Retinal pigment epithelial cell (primary cell): ENCODE results near the gene CPEB4.

Experiments
- DNase-seq: peaks from one replicate; pipeline ENCODE4 v3.0.0-alpha.2; 2010; ENCODE audit warnings: low read depth
- H3K4me3 ChIP-seq: 2 replicates; pipeline ENCODE4 v1.5.1; 2011; ENCODE audit warnings: mild to moderate bottlenecking, low read length, control low read depth, moderate library complexity
- TF ChIP-seq, protein P1 (sequence below): conservative IDR thresholded peaks from 2 replicates; pipeline ENCODE4 v1.5.1; 2011; ENCODE audit warnings: low read depth, low read length, control low read depth, inconsistent platforms

Gene CPEB4

GRCh38 chr5:173885475-173886010, 2.6 kb upstream of the CPEB4 start:
- no peak overlapping the region for H3K4me3 ChIP-seq
- TF ChIP-seq, protein P1, sequence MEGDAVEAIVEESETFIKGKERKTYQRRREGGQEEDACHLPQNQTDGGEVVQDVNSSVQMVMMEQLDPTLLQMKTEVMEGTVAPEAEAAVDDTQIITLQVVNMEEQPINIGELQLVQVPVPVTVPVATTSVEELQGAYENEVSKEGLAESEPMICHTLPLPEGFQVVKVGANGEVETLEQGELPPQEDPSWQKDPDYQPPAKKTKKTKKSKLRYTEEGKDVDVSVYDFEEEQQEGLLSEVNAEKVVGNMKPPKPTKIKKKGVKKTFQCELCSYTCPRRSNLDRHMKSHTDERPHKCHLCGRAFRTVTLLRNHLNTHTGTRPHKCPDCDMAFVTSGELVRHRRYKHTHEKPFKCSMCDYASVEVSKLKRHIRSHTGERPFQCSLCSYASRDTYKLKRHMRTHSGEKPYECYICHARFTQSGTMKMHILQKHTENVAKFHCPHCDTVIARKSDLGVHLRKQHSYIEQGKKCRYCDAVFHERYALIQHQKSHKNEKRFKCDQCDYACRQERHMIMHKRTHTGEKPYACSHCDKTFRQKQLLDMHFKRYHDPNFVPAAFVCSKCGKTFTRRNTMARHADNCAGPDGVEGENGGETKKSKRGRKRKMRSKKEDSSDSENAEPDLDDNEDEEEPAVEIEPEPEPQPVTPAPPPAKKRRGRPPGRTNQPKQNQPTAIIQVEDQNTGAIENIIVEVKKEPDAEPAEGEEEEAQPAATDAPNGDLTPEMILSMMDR: no peak
- no peak for DNase-seq

GRCh38 chr5:173886150-173886549, 2.0 kb upstream of the CPEB4 start:
- TF ChIP-seq, protein P1: no peak
- H3K4me3 ChIP-seq: no peak overlapping the region
- DNase-seq: no peak

DNA sequence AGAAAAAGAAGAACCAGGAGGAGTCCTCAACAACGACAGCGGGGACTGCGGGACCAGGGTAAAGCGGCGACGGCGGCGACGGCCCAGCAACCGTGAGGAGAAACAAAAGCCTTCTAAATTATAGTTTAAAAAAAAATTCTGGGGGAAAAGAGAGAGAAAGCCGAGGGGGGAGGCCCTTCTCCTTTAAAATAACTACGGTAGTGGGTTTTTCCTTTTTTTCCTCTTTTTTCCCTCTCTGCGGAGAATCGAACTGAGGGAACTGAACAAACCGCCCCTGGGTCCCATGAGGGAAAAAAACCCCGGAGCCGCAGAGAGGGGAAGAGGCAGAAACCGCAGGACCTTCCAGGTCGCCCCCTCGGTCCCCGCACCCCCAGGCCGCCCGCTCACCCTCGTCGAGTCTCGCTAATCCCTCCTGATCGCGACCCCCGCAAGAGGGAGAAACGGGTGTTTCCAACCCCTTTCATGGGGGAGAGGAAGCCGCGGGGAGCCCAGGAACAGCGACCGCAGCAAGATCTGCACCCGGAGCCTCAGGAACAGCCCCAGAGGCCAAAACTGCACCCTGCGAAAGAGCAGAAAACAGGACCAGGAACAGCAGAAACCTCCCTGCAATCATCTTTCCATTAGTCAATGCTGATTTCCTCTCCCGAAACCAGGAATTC, 453 bp downstream of the CPEB4 start:
- peak overlapping the region; percentile 90 for H3K4me3 ChIP-seq
- TF ChIP-seq, protein P1: no peak
- no peak for DNase-seq

DNA sequence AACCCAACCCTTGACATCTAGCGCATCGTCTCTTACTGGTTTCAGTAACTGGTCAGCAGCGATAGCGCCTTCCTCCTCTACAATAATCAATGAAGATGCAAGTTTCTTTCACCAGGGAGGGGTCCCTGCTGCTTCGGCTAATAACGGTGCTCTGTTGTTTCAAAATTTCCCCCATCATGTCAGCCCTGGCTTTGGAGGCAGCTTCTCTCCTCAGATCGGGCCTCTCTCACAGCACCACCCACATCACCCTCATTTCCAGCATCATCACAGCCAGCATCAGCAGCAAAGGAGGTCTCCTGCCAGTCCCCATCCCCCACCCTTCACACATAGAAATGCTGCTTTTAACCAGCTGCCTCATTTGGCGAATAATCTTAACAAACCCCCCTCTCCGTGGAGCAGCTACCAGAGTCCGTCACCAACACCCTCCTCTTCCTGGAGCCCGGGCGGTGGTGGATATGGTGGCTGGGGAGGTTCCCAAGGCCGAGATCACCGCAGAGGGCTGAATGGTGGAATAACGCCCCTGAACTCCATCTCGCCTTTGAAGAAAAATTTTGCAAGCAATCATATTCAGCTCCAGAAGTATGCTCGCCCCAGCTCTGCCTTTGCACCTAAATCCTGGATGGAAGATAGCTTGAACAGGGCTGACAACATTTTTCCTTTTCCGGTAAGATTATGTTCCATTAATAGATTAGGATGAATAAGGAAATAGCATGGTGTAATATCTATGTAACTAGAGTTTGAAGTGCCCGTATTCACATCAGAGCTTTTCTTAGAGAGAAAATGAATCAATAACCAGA, 2.2 kb downstream of the CPEB4 start:
- TF ChIP-seq, protein P1: no peak
- DNase-seq: no peak
- peak overlapping the region; percentile 90 for H3K4me3 ChIP-seq

DNA sequence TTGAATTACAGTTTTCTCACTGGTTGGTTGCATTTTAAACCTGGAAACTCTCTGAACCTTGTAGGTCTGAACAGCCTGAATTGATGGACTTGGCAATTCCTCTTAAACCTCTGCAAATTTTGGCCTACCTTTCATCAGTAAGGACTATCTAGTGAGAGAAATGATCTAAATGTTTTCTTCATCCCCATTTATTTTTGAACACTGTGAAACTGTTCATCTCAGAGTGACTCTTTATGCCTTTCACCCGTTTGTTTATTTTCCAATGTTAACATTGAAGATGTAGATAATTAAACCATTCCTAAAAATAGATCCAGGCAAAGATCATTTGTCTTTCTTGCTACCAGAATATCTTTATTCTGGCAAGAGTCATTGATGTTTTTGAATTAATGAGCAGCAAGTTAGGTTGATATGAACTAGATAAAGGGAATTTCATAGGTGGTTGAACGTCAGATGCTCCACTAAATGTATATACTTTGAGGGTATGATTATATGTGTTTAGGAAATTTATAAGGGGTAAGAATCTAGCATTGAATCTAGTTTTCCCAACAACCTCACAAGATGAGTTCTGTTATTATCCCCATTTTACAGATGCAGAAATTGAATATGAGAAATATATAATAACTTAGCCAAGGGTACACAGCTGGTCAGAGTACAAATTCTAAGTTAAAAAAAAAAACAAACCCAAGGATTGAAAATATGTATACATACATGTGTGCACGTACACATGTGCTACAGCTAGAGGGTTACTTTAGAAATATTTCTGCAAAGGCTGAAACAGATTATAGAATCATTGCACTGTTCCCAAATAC, 3.4 kb downstream of the CPEB4 start:
- DNase-seq: no peak
- TF ChIP-seq, protein P1: no peak
- peak overlapping the region; percentile 90 for H3K4me3 ChIP-seq

DNA sequence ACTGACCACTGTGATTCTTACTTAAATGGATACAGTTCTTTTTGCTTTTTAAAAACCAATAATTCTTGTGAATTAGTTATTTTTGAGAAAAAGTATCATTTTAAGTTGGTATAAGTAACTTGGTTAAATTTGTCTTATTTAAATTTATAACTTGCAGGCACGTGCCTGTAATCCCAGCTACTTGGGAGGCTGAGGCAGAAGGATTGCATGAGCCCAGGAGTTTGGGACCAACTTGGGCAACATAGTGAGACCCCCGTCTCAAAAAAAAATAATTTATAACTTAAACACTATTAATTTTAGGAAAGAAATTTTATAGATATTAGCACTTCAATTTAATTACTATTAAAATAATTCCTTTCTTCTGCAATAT, 5.0 kb downstream of the CPEB4 start:
- H3K4me3 ChIP-seq: peak overlapping the region; percentile 90
- TF ChIP-seq, protein P1: no peak
- DNase-seq: no peak
